ENCODE results near the gene KCTD7.
"Not testable (repeated sequence)": the region's sequence is repeated elsewhere in the genome, so short reads cannot be mapped to it uniquely, and the experiment has no call there.

The KCTD7 gene

GRCh38 chr7:66619341-66619948 lies 9.2 kb upstream of the KCTD7 start:
- DNase-seq, result not testable (repeated sequence)

- no peak for DNase-seq
Measured at GRCh38 chr7:66626331-66626934, 2.2 kb upstream of the KCTD7 start.

GRCh38 chr7:66627151-66627681 lies 1.5 kb upstream of the KCTD7 start:
- DNase-seq, result peak; percentile 29

DNA sequence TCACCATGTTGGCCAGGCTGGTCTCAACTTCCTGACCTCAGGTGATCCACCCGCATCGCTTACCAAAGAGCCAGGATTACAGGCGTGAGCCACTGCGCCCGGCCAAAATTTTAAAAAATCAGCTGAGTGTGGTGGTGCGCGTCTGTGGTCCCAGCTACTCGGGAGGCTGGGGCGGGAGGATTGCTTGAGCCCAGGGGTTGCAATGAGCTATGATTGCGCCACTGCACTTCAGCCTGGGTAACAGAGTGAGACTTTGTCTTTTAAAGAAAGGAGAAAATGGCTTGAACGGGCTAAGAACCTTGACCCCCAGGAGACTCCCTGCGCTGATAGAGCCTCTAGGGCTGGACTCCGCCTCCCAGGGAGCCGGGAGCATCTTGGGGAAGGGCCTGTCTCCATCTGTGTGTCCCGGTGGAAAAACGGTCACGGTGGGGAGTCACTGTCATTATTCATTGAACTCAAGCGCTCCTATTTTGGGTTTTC lies 760 bp upstream of the KCTD7 start:
- no peak for DNase-seq

DNA sequence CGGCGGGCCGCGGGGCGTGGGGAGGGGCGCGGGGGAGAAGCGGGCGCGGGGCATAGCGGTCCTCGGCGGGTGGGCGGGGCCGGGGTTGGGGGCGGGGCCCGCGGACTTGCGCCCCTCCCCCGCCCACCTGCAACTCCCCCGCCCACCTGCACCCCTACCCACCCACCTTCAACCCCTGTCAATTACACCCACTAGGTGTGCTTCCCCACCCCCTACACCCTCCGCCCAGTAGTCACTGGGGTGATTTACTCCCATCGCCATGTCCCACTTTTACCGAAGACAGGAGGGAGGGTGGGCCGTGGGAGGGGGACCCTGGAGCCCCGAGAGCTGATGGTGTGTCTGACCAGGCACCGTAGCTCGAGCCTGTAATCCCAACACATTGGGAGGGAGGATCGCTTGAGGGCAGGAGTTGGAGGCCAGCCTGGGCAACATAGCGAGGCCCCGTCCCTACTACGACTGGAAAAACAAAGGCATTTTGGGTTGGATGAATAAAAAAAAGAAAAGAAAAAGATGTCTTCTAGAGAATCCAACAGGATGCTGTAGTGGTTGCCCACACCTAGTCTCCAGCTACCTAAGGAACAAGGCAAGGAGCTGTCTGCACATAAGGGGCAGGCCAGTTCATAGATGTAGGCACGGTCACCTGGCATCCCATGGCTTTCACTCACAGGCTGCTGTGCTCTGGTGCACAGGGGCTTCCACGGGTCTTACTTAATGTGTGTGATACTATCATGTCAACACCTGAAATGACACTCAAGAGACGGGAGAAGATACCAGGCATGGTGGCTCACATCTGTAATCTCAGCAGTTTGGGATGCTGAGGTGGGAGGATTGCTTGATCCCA lies 761 bp downstream of the KCTD7 start:
- DNase-seq, result no peak

DNA sequence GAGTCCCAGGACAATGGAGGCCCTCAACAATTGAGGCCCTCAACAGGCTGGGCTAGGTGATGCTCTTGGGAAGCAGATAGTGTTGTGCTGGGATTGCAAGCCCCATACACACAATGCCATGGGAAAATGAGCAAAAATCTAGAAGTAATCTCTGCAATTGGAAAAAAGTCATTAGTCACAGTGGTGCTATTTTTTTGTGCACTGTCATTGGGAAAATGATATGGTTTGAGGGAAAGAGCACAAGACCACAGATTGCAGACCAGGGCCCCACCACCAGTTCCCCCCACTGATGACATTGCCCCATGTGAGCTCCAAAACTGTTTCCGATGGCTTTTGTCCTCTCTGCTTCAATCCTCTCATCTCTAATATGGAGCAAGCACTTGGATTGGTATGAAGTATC lies 1.9 kb downstream of the KCTD7 start:
- DNase-seq, result no peak

DNA sequence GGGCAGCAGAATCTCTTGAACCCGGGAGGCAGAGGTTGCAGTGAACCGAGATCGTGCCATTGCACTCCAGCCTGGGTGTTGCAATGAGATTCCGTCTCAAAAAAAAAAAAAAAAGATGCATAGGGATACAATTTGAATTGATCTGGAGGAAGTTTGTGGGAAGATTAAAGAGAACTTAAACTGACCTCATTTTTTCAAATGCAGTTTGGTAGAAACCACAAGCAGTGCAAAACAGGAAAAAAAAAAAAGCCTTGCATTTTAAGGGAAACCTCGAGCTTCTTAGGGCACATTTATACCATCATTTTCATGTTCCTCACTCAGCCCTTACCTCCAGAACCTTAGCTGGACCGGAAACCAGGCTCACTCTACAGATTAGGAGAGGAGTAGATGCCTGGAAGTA lies 2.8 kb downstream of the KCTD7 start:
- no peak for DNase-seq

GRCh38 chr7:66634816-66635215 lies 6.1 kb downstream of the KCTD7 start:
- no peak for DNase-seq

DNA sequence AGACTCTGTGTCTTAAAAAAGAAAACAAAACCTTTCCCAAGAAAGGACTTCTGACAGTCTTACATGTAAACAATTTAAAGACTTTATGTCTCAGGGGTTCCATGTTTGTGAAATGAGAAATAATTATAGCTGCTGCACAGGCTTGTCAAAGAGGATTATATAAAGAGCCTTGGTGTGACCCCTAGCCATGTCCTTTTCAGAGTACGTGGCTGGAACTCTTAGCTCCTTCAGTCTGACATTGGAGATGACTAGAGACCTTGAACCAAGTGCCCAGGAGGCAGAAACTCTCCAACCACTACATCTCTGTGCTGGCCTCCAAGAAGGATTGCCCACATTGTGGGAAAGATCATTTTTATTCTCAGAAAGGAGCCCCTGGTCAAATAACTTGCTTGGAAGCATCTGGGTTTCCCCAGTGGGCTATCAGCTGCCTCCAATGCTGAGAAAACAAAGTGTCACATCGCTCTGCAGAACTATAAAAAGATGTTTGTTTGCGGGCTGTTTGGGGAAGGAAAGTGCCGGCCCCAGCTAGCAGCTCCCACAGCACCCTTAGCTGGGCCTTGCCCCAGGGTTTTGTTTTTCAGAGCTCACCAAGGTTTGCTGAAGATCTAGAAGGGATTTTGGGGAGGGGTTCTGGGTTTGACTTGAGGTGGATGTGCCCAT lies 6.8 kb downstream of the KCTD7 start:
- not testable (repeated sequence) for DNase-seq

- not testable (repeated sequence) for DNase-seq
Measured at GRCh38 chr7:66635982-66636546, 7.4 kb downstream of the KCTD7 start.

- DNase-seq, result no peak
Measured at GRCh38 chr7:66638309-66639099, 9.8 kb downstream of the KCTD7 start.

DNA sequence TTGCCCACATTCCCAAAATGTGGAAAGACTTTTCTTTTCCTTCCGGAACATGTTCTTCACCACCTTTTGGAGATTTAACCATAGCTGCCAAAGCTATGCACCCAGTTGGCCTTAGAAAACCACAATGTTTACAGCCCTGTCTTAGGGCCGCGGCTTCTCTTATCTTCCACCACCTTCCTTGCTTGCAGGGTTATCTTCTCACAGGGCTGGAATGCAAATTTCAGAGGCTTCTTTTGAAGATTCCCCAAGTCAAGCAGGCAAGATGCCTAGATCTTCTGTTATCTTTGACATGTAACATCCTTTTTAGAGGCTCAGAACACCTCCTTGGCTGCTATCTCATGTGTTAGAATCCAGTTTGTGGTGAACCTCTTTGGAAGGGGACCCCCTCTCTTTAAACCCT lies 11.1 kb downstream of the KCTD7 start:
- DNase-seq, result no peak

- no peak for DNase-seq
Measured at GRCh38 chr7:66640802-66641525, 12.3 kb downstream of the KCTD7 start.

GRCh38 chr7:66641526-66641871 lies 12.8 kb downstream of the KCTD7 start:
- DNase-seq, result no peak

DNA sequence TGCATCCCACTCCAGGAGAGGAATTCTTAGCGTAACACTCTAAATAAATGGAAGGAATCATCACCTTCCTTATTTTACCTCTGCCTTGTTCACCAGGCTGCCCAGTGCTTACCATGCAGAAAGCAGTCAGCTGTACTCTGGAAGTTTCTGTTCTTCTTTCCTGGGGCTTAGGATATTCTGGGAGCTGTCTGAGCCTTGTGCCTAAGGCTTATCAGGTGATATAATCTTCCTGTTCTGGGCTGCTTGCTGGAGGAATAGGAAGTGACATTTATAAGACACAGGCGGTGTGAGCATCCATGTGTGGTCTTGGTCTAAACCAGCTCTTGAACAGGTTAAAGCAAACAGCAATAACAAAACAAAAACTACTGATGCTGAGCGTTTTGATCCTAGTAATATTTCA lies 13.5 kb downstream of the KCTD7 start:
- DNase-seq, result no peak

- no peak for DNase-seq
Measured at GRCh38 chr7:66642932-66643331, 14.3 kb downstream of the KCTD7 start.

- no peak for DNase-seq
Measured at GRCh38 chr7:66643395-66643794, 14.7 kb downstream of the KCTD7 start.

DNA sequence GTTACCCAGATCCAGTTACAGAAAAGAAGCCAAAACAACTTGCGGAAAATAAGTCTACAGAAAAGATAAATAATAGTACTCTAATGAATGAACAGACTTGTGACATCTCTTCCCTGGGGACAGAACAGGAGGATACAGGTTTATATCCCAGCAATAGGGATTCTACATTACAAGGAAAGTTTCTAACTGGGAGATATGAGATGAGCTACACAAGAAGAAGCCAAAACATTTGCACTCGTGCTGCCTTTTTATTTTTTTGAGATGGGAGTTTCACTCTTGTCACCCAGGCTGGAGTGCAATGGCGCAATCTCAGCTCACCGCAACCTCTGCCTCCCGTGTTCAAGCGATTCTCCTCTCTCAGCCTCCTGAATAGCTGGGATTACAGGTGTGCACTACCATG lies 22.3 kb downstream of the KCTD7 start:
- DNase-seq, result not testable (repeated sequence)

- DNase-seq, result not testable (repeated sequence)
Measured at GRCh38 chr7:66653719-66654274, 25.1 kb downstream of the KCTD7 start.

- peak; percentile 100 for DNase-seq
Measured at GRCh38 chr7:66654275-66655112, 25.8 kb downstream of the KCTD7 start.
